GM18867 (cell line): Measurements from ENCODE around the gene KREMEN1.

Source experiments
- ATAC-seq: cut with Tn5 transposase; IDR thresholded peaks from one replicate; pipeline ENCODE4 v1.9.1; 2021; ENCODE audit warnings: mild to moderate bottlenecking, moderate library complexity; ENCODE audit not compliant: unreplicated experiment

KREMEN1 gene

DNA sequence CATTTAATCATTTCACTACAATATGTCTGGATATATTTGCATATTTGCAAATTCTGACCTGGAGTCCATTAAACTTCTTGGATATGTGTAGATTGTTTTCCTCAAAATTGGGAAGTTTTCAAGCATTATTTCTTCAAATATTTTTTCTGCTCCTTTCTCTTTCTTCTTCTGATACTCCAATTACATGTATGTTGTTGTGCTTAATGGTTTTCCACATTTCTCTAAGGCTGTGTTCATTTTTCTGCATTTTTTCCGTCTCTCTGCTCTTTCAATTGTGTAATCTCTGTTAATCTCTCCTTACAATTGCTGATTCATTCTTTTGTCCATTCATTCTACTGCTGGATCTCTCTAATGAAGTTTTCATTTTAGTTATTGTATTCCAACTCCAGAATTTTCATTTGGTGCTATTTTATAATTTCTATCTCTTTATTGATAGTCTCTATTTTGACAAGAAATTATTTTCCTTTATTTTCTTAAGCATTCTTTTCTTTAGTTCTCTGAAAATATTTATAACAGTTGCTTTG is 102.5 kb downstream of the KREMEN1 start:
- no peak for ATAC-seq

DNA sequence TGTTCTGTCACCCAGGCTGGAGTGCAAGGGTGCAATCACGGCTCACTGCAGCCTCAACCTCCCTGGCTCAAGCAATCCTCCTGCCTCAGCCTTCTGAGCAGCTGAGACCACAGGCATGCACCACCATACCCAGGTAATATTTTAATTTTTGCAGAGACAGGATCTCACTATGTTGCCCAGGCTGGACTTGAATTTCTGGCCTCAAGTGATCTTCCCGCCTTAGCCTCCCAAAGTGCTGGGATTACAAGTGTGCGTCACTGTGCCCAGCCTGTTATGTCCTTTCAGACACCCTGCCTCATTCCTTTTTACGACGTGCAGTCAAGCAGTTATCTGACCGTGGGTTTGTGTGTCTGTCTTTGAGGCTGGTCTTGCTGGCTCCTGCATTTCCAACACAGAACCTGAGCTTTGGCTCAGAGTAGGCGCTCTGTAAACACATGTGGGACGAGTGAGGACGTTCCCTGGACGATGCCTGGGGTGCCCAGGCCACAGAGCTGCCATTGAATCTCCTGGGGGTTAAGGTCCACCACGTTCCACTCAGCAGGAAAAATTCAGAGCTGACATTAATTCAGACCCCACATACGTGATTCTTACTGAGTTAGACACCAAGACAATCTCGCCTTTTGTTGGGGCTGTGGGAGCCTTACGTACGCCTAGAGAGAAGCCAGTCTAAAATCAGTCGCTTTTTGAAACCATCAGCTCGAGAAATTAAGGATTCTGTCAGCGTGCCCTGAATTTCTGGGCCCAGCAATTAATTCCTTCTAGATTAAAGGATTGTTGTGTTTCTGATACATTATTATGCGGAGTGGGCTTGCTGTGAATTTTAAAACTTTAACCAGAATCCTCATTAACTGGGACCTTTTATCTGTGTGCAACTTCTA is 111.4 kb downstream of the KREMEN1 start:
- no peak for ATAC-seq

DNA sequence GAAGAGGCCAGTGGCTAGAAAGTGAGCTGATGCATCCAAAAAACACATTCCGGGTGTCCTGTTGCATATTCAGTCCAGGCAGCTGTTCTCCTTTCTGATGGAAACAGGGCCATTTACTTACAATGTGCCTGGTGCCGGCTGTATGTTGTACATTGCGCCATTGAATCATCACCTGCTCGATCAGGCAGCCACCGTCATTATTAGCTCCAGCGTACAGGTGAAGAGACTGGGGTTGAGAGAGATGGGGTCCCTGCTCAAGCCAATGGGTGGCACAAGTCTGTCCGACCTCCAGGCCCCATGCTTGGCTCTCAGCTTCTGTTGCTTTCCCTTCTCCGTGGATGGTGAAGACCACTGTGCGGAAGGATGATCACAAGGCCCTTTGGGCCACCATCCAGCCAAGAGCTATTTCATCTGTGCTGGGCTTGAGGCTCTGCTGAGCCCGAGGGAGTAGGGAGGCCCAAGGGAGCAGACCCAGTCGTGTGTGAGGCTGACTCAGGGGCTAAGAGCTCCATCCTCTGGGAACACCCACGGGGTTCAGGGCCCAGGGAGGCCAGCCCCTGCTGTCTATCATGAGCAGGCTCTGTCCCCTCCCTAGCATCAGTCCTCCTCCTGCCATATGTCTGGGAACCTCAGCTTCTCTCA is 112.1 kb downstream of the KREMEN1 start:
- no peak for ATAC-seq

DNA sequence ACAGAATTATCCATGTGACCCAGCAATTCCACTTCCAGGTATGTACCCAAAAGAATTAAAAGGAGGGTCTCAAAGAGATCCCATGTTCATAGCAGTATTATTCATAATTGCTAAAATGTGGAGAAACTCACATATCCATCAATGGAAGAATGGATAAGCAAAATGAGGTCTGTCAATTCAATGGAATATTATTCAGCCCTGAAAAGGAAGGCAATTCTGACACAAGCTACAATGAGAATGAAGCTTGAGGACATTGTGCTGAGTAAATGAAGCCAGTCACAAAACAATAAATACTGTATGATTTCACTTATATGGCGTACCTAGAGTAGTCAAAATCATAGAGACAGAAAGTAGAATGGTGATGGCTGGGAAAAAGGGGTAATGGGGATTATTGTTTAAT is 113.5 kb downstream of the KREMEN1 start:
- ATAC-seq: no peak

DNA sequence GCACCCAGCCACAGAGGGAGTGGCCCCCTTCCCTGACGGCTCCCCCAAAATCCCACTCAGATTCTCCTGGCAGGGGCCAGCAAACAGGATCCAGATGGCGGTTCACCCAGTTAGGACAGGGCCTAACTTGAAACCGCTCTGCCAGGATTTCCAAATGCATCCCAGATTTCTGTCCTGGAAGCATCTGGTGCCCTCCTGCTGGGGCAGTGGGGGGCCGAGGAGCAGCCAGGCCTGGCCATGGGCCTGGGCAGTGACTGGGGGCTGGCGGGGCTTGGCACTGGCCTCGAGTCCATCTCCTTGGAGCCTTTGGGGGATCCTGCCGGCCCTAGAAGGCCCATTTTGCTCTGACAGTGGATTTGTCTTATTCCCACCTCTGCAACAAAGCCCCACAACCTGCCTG is 115.0 kb downstream of the KREMEN1 start:
- ATAC-seq: no peak

DNA sequence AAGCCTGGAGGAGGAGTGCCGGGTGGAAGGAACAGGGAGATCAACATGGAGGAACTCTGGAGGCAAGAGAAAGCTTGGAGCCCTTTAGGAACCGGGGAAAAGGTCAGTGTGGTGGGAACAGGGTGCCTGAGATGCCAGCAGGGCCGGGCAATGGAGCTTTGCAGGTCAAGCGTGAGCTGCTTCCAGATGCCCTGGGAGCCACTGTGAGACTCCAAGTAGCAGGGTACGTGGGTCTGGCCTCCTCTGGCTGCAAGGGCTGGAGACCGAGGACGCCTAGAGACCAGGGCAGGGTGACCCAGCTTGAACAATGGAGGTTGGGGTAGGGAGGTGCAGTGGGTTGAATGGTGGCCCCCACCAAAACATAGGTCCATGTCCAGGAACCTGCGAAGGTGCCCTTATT is 117.2 kb downstream of the KREMEN1 start:
- ATAC-seq: no peak

DNA sequence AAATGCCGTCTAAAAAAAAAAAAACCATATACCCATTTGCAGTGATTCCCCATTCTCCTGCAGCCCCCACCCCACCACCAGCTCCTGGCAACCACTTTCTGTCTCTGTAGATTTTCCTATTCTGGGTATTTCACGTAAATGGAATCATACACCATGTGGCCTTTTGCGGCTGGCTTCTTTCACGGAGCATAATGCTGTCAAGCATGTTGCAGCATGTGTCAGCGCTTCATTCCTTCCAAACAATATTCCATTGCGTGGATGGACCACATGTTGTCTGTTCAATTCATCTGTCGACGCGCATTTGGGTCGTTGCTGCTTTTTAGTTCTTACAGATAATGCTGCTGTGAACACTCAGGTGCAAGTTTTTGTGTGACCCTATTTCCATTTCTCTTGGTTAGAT is 118.1 kb downstream of the KREMEN1 start:
- ATAC-seq: no peak

DNA sequence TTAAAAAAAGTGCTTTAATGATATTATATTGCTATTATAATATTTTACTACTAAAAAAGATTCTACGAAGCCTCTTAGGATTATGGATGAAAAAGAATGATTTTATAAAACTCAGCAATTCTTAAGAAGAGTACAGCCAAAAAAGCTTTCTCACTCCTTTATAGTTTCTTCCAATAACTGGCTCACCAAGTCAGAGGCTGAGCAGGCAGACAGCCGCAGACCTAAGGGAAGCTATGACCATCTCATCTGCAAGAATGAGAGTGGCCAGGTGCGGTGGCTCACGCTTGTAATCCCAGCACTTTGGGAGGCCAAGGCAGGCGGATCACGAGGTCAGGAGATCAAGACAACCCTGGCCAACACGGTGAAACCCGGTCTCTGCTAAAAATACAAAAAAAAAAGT is 120.2 kb downstream of the KREMEN1 start:
- no peak for ATAC-seq

DNA sequence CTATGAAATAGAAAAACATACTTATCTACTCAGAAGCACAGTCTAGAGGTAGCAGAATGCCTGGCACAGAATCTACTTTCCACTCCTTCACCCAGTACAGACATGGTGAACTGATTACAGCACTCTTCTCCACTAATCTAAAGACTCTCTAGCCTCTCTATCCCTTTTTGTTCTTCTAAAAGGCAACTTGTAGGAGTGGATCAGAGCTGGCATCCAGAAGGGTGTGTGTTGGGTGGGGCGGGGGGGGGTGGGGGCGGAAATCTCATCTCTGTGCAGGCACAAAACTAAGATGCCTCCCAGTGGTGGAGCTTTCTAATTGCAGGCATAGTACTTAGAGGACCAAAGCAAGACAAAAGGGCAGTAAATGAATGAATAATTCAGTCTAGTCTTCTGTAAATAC is 121.3 kb downstream of the KREMEN1 start:
- no peak for ATAC-seq

DNA sequence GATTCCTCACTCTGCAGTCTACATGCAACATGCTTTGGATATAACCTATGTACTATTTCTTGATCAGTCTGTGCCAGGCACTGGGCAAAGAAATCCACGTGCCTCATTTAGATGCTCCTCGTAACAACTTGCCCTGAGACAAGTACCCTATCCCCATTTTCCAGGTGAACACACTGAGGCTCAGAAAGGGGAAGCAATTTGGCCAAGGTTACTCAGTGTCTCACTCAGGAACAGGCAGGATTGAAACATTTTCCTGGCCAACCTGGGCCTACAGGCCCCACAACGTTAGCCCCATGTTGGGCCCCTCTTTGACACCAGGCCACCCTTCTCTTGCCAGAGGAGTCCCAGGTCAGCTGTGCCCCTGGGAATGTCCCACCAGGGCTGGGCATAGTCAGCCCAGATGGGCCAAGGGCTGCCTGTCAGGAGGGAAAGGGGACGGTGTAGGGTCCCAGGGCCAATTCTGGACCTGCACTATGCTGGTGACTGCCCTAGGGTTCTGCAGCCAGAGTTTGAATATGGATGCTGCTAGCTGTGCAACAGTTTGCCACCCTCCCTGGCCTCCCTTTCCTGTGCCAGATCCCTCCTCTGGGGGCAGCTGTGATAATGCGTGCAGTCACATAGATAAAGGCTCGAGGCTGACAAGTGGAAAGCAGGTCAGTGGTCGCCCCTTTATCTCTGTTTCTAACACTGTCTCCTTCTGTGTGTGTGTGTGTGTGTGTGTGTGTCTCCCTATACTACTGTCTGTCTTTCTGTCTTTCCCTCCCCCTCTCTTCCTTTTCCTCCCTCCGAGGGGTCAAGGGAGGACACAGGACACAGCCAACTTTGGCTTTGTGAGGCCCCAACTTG is 122.5 kb downstream of the KREMEN1 start:
- ATAC-seq: no peak

DNA sequence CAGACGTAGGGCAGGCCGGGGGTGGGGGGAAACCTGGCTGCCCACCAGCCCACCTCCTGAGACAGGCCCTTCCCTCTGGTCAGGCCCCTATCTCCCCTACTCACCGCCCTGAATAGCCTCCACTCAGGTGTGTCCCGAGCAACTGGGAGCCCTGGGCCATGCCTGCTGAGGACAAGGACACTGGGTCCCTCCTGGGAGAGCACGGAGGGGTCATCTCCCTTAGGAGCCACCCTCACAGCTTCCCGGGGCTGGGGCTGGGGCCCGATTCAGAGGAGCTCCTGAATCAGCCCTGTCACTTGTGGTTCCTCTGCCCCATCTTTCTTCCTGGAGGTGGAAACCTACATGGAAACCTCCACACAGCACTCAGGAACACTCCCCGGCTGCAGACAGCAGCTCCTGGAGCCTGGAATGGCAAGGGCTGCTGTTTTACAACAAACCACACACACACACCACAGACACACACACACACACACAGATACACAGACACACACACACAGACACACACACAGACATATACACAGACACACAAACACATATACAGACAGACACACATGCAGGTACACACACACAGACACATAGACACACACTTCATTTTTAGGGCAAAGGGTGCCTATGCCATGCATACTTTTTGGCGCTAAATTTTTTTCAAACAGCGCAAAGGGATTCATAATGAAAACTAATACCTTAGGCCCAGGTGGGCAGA is 123.3 kb downstream of the KREMEN1 start:
- ATAC-seq: no peak

DNA sequence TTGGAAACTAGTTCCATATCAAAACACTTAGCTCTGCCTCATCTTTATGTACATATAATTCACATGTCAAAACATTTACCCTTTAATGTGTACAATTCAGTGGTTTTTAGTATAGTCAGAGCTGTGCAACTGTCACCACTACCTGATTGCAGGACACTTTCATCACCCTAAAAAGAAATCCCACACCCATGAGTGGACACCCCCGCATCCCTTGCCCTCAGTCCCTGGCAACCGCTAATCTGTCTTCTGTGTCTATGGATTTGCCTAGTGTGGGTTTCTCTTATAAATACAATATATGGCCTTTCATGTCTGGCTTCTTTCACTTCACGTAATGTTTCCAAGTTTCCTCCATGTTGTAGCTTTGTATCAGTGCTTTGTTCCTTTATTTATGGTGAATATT is 124.3 kb downstream of the KREMEN1 start:
- no peak for ATAC-seq

DNA sequence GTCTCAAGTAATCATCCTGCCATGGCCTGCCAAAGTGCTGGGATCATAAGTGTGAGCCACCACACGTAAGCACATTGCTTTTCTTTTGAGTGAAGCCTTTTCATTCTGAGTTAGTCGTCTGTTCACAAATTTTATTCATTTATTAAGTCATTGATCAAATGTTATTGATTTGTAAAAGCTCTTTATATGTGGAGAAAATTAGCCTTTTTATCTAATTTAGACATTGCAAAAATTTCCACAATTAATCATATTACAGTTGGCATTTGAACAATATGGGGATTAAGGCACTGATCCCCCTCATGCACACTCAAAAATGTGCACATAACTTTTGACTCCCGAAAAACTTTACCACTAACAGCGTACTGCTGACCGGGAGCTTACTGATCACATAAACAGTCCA is 125.4 kb downstream of the KREMEN1 start:
- no peak for ATAC-seq

DNA sequence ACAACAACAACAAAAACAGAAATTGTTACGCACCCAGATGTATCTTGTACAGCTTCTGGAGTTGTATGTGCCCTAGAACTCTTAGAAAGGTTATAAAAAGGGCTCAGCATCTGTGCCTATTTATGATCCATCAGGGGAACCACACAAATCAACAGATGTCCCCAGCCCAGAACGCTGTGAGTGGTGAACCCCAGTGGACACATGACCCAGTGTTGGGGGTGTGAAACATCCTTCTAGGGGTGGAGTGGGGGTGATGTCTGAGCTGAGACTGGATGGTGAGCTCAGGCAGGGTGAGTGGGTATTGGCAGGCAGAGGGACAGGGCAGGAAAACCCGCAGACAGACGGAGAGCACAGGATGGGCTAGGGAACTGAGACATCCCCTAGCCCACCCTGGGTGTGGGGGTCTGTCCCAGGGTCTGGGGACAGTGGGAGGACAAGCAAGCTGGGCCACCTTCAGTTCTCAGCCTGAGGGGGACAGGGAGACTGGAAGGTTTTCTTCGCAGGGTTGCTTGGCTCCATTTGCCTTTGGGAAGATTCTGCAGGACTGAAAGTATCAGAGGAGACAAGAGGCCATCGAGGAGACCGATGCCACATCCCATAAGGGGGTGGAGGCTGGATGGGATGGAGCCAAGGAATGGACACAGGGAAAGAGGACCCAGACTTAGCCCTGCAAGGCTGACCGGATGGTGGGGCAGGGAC is 127.0 kb downstream of the KREMEN1 start:
- no peak for ATAC-seq

DNA sequence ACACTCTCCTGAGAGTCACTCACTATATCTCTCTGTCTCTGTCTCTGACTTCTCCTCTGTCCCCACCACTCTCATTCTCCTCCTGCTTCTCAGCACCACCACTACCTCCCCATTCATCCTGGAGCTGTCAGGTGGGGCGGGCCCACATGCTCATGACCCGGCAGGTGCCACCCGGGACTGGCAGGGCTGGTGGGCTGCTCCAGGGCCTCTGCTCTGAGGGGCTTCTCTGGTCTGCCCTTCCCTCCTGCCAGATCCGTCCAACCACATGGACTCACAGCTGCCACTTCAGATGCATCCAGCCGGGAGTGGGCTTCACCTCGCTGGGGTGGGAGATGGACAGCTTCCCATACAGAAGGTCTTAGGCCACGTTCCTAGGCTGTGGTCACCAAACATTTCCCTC is 128.1 kb downstream of the KREMEN1 start:
- no peak for ATAC-seq

DNA sequence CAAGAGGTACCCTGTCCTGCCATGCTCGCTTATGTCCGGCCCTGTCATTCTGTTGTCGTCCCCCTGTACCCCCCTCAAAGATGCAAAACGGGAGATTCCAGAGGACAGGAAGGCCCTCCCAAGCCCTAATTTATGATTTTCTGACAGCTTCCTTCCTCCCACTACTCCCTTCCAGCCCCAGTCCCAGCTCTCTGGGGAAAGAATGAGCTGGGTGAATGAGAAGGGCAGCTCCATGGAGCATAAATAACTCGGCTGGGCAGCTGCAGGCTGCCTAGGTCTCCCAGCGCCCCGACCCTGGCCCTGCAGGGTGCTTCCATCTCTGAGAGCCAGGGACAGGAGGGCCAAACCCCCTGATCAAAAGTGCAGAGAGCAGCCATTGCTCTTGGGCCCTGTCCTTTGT is 128.9 kb downstream of the KREMEN1 start:
- ATAC-seq: no peak

DNA sequence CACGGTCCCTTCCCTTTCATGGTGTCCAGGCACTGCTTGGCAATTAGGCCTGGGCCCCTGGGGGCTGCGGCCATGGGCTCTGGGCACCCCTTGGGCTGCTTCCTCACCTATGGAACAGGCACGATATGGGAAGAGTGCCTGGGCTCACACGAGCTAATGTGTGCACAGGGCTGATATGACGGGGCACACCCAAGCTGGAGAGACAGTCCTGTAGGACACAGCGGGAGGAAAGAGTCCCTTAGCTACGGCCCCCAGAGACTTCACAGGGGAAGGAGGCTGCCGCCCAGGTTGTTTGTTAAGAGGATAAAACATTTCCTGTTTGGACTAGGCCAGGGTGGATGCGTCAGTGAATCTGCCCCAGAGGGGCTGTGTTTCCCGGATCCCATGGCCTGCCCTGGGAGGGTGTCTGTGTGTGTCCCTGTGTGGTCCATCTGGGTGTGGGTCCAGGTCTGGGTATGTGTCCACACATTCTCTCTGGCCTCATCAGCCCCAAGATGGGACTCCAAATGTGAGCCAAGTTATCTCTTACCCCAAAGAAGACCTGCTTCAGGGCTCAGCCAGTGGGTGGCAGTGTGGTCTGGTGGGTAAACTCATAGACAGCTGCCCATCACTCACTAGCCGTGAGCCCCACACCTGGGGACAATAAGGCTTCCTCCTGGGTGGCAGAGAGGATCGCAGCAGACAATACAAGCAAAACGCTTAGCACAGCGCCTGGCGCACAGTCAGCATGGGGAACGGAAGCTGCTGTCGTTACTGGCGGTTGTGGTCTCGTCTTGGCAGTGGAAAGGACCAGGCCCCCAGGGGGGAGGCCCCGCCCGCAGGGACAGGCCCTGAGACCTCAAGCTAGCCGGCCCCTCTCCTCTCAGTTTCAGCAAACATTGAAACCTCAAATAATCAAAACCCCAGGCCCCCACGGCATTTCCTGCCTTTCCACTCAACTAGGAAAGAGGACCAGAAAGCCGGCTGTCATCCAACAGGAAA is 129.7 kb downstream of the KREMEN1 start:
- peak; percentile 59 for ATAC-seq

DNA sequence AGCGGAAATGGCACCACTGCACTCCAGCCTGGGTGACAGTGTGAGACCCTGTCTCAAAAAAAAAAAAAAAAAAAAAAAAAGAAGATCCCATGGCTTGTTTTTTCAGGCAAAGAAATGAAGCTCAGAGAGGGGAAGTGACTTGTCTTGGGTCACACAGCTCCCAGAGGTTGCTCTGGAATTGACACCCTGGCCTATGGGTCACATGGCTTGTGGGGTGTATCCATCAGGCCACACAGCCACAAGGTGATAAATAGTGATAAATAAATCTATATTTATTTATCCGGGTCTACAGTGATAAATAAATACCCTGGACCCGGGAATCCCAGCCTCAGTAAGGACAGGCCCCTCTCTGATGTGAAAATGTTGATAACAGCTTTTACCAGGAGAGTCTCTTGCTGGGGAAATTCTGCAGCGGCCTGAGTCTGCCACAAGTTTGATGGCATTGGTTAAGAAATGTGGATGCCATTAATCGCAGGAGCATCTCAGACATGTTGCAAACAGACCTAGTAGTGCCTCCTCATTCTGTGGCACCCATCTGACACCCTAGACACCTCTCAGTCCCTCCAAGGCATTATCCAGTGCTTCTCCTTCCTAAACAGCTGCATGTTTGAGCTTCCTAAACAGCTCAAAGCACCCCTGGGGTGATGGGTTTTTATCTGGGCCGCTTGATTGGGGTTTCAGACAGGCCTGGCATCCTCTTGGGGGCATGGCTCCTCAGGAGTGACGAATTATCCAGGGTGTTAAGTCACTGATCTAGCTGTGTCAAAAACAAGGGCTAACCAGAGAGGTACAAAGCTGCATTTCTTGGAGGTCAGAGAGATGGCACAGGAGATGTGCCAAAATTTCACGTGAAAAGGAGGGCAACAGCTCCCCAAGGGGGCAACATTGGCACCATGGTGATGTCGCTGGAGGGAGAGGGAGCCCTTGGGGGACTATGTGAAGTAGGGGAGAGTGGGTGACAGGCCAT is 130.9 kb downstream of the KREMEN1 start:
- no peak for ATAC-seq
